OCI-LY1 (cell line): ENCODE data around the gene CRYM.

Experiments used
- CTCF ChIP-seq: fragments of 200-600 bp; sonication (generic), shearing (Covaris generic); IDR thresholded peaks from 2 replicates; pipeline ENCODE4 v1.5.1; 2017; ENCODE audit warnings: mild to moderate bottlenecking, antibody characterized with exemption, low read length, moderate library complexity, mixed read lengths
- EZH2 ChIP-seq: fragments of 200-600 bp; sonication (generic), shearing (Covaris generic); IDR thresholded peaks from 2 replicates; pipeline ENCODE4 v1.8.0; 2017; ENCODE audit warnings: borderline replicate concordance, mixed run types, mild to moderate bottlenecking, antibody characterized with exemption, low read length, moderate library complexity, mixed read lengths

- no peak for TF ChIP-seq CTCF
- no peak for TF ChIP-seq EZH2
Observed at GRCh38 chr16:21244518-21245215, 33.4 kb downstream of the CRYM start.
